ENCODE data around the gene GRIK3.
"Not testable (repeated sequence)": the region's sequence is repeated elsewhere in the genome, so short reads cannot be mapped to it uniquely, and the experiment has no call there.

The GRIK3 gene

GRCh38 chr1:36906555-36906954 lies 127.8 kb downstream of the GRIK3 start:
- H3K36me3 ChIP-seq (ENCODE audit: insufficient read depth, low read length), result no peaks in the 10 kb centered on the region
- no peaks in the 10 kb centered on the region for H3K79me2 ChIP-seq (ENCODE audit: insufficient read depth, low read length)
- TF ChIP-seq EZH2phosphoT487 (IDR thresholded peaks at IDR 0.05; ENCODE audit: borderline replicate concordance), result no peak
- no peaks in the 10 kb centered on the region for H3F3A ChIP-seq (ENCODE audit: low read depth)
- no peaks in the 10 kb centered on the region for H4K20me1 ChIP-seq (ENCODE audit: insufficient read depth, low read length, poor library complexity, severe bottlenecking)
- H3K4me2 ChIP-seq (ENCODE audit: low read depth, low read length, poor library complexity, severe bottlenecking), result no peak overlapping the region
- no peaks in the 10 kb centered on the region for H3K4me1 ChIP-seq (ENCODE audit: insufficient read depth, low read length, poor library complexity, severe bottlenecking)
- no peak overlapping the region for H2AFZ ChIP-seq (ENCODE audit: low read length)
- H3K9me3 ChIP-seq (ENCODE audit: insufficient read depth, low read depth, low read length), result peaks cover 3% of the 10 kb centered on the region; the same call in 1 of the 2 replicates
- H3K4me3 ChIP-seq (ENCODE audit: low read length, poor library complexity, severe bottlenecking), result no peak overlapping the region
- H3K9me2 ChIP-seq (replicated peaks; ENCODE audit: low read depth, low read length), result no peaks in the 10 kb centered on the region
- no peak overlapping the region for H3K9ac ChIP-seq (ENCODE audit: low read depth, low read length, poor library complexity, severe bottlenecking)
- H3K27me3 ChIP-seq (ENCODE audit: insufficient read depth, low read length, poor library complexity, severe bottlenecking), result no peaks in the 10 kb centered on the region

- Histone ChIP-seq H2AFZ (ENCODE audit: low read length) (no peak overlapping the region), H3K36me3 (ENCODE audit: insufficient read depth, low read length) (no peaks in the 10 kb centered on the region), H4K20me1 (ENCODE audit: insufficient read depth, low read length, poor library complexity, severe bottlenecking) (no peaks in the 10 kb centered on the region), H3K9me2 (replicated peaks; ENCODE audit: low read depth, low read length) (no peaks in the 10 kb centered on the region), H3K9me3 (ENCODE audit: insufficient read depth, low read depth, low read length) (peaks cover 3% of the 10 kb centered on the region; the same call in 1 of the 2 replicates), H3K4me3 (ENCODE audit: low read length, poor library complexity, severe bottlenecking) (no peak overlapping the region), H3K4me2 (ENCODE audit: low read depth, low read length, poor library complexity, severe bottlenecking) (no peak overlapping the region), H3K27me3 (ENCODE audit: insufficient read depth, low read length, poor library complexity, severe bottlenecking) (no peaks in the 10 kb centered on the region), H3K4me1 (ENCODE audit: insufficient read depth, low read length, poor library complexity, severe bottlenecking) (no peaks in the 10 kb centered on the region), H3F3A (ENCODE audit: low read depth) (no peaks in the 10 kb centered on the region), H3K9ac (ENCODE audit: low read depth, low read length, poor library complexity, severe bottlenecking) (no peak overlapping the region), H3K79me2 (ENCODE audit: insufficient read depth, low read length) (no peaks in the 10 kb centered on the region)
- TF ChIP-seq CTCF (conservative IDR thresholded peaks at IDR 0.05; ENCODE audit: low read length) (no peak), EZH2phosphoT487 (IDR thresholded peaks at IDR 0.05; ENCODE audit: borderline replicate concordance) (no peak)
Observed at GRCh38 chr1:36905941-36906340, 128.4 kb downstream of the GRIK3 start.

DNA sequence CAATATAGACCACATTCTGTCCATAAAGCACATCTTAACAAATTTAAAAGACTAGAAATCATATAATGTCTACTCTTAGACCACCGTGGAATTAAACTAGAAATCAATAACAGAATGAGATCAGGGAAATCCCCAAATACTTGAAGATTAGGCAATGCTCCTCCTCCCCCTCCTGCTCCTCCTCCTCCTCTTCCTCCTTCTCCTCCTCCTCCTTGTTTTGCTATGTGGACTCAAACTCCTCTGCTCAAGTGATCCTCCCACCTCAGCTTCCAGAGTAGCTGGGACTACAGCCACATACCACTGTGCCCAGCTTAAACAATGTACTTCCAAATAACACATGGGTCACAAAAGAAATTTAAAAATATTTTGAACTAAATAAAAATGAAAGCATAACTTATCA lies 134.2 kb downstream of the GRIK3 start:
- Histone ChIP-seq H3K9me2 (replicated peaks; ENCODE audit: low read depth, low read length) (no peaks in the 10 kb centered on the region), H3K79me2 (ENCODE audit: insufficient read depth, low read length) (no peaks in the 10 kb centered on the region), H3F3A (ENCODE audit: low read depth) (no peaks in the 10 kb centered on the region), H3K9ac (ENCODE audit: low read depth, low read length, poor library complexity, severe bottlenecking) (no peak overlapping the region), H4K20me1 (ENCODE audit: insufficient read depth, low read length, poor library complexity, severe bottlenecking) (no peaks in the 10 kb centered on the region), H3K4me3 (ENCODE audit: low read length, poor library complexity, severe bottlenecking) (no peak overlapping the region), H3K4me1 (ENCODE audit: insufficient read depth, low read length, poor library complexity, severe bottlenecking) (no peaks in the 10 kb centered on the region), H3K9me3 (ENCODE audit: insufficient read depth, low read depth, low read length) (peaks cover 3% of the 10 kb centered on the region; the same call in 1 of the 2 replicates), H3K27me3 (ENCODE audit: insufficient read depth, low read length, poor library complexity, severe bottlenecking) (no peaks in the 10 kb centered on the region), H3K36me3 (ENCODE audit: insufficient read depth, low read length) (no peaks in the 10 kb centered on the region), H2AFZ (ENCODE audit: low read length) (no peak overlapping the region), H3K4me2 (ENCODE audit: low read depth, low read length, poor library complexity, severe bottlenecking) (no peak overlapping the region)
- TF ChIP-seq EZH2phosphoT487 (IDR thresholded peaks at IDR 0.05; ENCODE audit: borderline replicate concordance), result no peak
- no peak for TF ChIP-seq CTCF (conservative IDR thresholded peaks at IDR 0.05; ENCODE audit: low read length)

DNA sequence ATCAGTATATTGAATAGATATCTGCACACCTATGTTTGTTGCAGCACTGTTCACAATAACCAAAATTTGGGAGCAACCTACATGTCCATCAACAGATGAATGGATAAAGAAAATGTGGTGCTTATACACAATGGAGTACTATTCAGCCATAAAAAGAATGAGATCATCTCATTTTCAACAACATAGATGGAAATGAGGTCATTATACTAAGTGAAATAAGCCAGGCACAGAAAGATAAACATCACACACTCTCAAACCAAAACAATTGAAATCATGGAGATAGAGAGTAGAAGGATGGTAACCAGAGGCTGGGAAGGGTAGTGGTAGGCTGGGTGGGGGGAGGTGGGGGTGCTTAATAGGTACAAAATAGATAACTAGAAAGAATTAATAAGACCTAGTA lies 136.5 kb downstream of the GRIK3 start:
- not testable (repeated sequence) for H4K20me1 ChIP-seq (ENCODE audit: insufficient read depth, low read length, poor library complexity, severe bottlenecking); H3K9me2 ChIP-seq (replicated peaks; ENCODE audit: low read depth, low read length); H3K9me3 ChIP-seq (ENCODE audit: insufficient read depth, low read depth, low read length); H3K79me2 ChIP-seq (ENCODE audit: insufficient read depth, low read length); H3K4me1 ChIP-seq (ENCODE audit: insufficient read depth, low read length, poor library complexity, severe bottlenecking); H3K27me3 ChIP-seq (ENCODE audit: insufficient read depth, low read length, poor library complexity, severe bottlenecking); H3K4me3 ChIP-seq (ENCODE audit: low read length, poor library complexity, severe bottlenecking); H3K9ac ChIP-seq (ENCODE audit: low read depth, low read length, poor library complexity, severe bottlenecking); H2AFZ ChIP-seq (ENCODE audit: low read length); H3K4me2 ChIP-seq (ENCODE audit: low read depth, low read length, poor library complexity, severe bottlenecking); H3K36me3 ChIP-seq (ENCODE audit: insufficient read depth, low read length); H3F3A ChIP-seq (ENCODE audit: low read depth)

Measured in Loucy (cell line).